ENCODE data around the gene GNA15. TPM values are rescaled to one million over a fixed set of nuclear protein-coding genes. Genes with fewer than 3 reads are reported as not detected.

GNA15 gene
- total RNA-seq, 4 donors from 2014 or later, result 74.3 to 105 (median 84.2) TPM

GRCh38 chr19:3110126-3110825 is 25.6 kb upstream of the GNA15 start:
- no peak for TF ChIP-seq POLR2A (IDR thresholded peaks at IDR 0.05)
- TF ChIP-seq, protein P1, sequence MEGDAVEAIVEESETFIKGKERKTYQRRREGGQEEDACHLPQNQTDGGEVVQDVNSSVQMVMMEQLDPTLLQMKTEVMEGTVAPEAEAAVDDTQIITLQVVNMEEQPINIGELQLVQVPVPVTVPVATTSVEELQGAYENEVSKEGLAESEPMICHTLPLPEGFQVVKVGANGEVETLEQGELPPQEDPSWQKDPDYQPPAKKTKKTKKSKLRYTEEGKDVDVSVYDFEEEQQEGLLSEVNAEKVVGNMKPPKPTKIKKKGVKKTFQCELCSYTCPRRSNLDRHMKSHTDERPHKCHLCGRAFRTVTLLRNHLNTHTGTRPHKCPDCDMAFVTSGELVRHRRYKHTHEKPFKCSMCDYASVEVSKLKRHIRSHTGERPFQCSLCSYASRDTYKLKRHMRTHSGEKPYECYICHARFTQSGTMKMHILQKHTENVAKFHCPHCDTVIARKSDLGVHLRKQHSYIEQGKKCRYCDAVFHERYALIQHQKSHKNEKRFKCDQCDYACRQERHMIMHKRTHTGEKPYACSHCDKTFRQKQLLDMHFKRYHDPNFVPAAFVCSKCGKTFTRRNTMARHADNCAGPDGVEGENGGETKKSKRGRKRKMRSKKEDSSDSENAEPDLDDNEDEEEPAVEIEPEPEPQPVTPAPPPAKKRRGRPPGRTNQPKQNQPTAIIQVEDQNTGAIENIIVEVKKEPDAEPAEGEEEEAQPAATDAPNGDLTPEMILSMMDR (IDR thresholded peaks at IDR 0.05), result no peak
- WGBS, 2 donors, result 90 to 91% methylated on average over 31 to 32 of the region's 37 CpGs
- intact Hi-C loops (cut with DNase I; ENCODE audit: low total_unique reads), result no loop called here
- no peak for DNase-seq (ENCODE audit: low spot score in 2 of 2)
- H3K4me3 ChIP-seq (ENCODE audit: low read depth, poor library complexity, severe bottlenecking), result no peak overlapping the region

GRCh38 chr19:3111586-3112247 is 24.1 kb upstream of the GNA15 start:
- no peak overlapping the region for H3K4me3 ChIP-seq (ENCODE audit: low read depth, poor library complexity, severe bottlenecking)
- 96 to 98% methylated on average over 17 of the region's 17 CpGs for WGBS, 2 donors
- TF ChIP-seq POLR2A (IDR thresholded peaks at IDR 0.05), result no peak
- TF ChIP-seq, protein P1 (IDR thresholded peaks at IDR 0.05), result no peak
- no peak for DNase-seq (ENCODE audit: low spot score in 2 of 2)
- intact Hi-C loops (cut with DNase I; ENCODE audit: low total_unique reads), result no loop called here

DNA sequence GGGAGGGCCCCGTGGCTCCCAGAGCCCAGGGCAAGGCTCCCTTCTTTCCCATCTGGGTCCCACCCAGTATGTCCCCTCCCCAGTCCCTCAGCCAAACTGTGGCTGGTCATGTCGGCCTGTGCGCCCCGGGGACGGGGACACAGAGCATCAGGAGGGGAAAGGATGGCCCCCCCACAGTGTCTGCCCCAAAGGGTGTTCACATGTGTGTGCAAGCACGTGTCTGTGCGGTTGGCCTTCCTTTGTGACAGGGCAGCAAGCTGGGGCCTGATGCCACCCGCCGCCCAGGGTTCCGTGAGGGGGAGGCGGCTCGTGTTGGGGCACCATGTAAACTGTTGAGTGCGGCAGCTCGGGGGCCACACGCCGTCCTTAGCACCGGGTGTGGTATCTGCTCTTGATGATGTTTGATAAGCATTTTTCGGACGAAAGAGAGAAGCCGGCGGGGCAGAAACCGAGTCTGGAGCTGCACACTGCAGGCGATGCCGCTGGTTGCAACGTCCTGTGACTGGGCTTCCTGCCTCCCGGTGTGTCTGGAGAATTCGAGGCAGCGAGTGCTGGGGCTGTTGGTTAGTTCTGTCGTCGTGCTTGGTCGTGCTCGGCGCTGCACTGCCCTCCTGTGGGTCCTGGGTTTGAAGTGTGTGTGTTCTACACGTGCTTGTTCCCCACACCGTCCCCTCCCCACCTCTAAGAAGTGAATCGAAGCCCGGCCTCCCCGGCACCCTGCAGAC is 23.3 kb upstream of the GNA15 start:
- intact Hi-C loops (cut with DNase I; ENCODE audit: low total_unique reads), result no loop called here
- TF ChIP-seq, protein P1 (IDR thresholded peaks at IDR 0.05), result no peak
- TF ChIP-seq POLR2A (IDR thresholded peaks at IDR 0.05), result no peak
- no peak for DNase-seq (ENCODE audit: low spot score in 2 of 2)
- whole genome bisulfite sequencing, 2 donors, result 67 to 83% methylated on average over 37 to 38 of the region's 38 CpGs
- no peak overlapping the region for H3K4me3 ChIP-seq (ENCODE audit: low read depth, poor library complexity, severe bottlenecking)

DNA sequence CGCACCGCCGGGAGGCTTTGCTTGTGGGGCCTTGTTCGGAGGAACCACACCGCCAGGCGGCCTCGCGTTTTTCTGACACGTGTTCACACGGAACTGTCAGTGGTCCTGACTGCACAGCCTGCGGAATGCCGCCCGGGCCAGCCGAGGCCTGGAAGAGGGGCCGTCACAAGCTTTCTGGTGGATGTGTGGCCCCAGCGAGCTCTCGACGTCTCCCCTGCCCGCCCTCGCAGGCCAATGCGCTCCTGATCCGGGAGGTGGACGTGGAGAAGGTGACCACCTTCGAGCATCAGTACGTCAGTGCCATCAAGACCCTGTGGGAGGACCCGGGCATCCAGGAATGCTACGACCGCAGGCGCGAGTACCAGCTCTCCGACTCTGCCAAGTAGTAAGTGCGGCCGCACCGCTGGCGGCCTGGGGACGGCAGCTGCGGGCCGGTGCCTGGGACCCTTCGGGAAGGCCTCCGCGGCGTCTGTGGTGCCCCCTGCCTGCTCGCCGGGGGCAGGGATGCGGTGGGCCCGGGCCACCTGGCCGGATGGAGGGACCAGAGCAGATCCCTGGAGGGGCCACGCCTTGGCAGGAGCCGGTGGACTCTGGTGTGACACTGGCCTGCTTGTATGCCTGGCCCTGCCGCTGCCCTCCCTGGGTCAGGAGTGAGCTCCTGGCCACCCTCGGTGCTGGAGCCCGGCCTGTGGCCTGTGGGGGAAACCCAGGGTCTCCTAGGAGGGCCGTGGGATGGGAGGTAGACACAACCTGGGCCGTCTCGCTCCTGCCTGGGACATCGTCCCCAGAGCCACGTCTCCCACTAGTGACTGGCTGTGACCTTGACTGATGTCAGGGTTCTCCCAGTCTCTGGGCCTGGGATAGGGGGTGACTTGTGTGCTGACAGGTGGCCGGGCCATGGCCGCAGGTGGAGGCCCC is 22.5 kb upstream of the GNA15 start:
- WGBS, 2 donors, result 80 to 89% methylated on average over 19 to 54 of the region's 59 CpGs
- H3K4me3 ChIP-seq (ENCODE audit: low read depth, poor library complexity, severe bottlenecking), result no peak overlapping the region
- no peak for TF ChIP-seq POLR2A (IDR thresholded peaks at IDR 0.05)
- TF ChIP-seq, protein P1 (IDR thresholded peaks at IDR 0.05), result no peak
- DNase-seq (ENCODE audit: low spot score in 2 of 2), result no peak
- intact Hi-C loops (cut with DNase I; ENCODE audit: low total_unique reads), result no loop called here

DNA sequence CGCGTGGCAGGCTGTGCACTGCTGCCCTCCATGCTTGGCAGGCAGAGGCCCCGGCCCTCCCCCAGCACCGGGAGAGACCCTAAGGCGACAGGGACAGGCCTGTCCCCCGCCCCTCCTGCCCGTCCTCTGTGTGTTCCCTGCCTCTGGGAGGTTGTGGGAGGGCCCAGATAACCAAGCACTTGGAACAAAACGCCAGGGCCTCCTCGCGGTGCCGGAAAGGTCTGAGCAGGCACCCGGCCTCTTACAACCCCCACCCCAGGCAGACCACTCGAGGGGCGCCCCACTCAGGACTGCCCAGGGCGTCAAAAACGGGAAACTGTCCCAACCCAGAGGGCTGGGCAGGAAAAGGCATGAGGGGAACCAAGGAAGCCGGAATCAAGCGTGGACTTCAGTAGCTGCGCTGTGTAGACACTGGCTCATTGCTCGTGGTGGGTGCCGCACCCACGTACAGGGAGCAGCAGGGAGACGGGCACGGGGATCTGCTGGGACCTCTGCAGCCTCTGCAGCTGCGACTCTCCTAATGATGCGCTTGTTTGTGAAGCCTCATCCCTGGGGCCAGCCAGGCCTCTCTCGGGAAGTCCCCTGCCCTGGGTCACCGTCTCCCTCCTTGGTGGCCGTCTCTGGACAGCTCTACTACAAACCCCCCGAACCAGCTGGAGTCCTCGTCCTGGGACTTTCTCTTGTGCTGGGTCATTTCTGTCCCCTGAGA is 21.7 kb upstream of the GNA15 start:
- TF ChIP-seq POLR2A (IDR thresholded peaks at IDR 0.05), result no peak
- TF ChIP-seq, protein P1 (IDR thresholded peaks at IDR 0.05), result no peak
- H3K4me3 ChIP-seq (ENCODE audit: low read depth, poor library complexity, severe bottlenecking), result no peak overlapping the region
- intact Hi-C loops (cut with DNase I; ENCODE audit: low total_unique reads), result no loop called here
- no peak for DNase-seq (ENCODE audit: low spot score in 2 of 2)
- 86 to 88% methylated on average over 26 to 30 of the region's 31 CpGs for WGBS, 2 donors
